ENCODE results near the gene SEMA7A. TPM values are rescaled to one million over a fixed set of nuclear protein-coding genes. Genes with fewer than 3 reads are reported as not detected.

SEMA7A gene
- total and polyA plus RNA-seq, 4 experiments from 2014 or later = 0.10 to 1.9 (median 1.2) TPM; not detected in 1

DNA sequence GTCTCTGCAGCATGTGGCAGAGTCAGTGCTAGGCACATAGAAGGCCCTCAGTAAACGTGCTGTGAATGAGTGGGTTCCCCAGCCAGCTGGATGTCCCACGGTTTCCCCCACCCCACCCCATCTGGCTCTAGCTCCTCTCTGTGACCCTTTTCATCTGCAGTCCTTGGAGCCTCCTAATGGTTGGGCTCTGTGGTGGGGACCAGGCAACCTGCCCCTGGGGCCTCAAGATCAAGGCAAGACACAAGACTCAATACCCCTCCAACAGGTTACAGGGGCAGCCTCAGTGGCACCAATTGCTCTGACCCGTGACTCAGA, 49.2 kb downstream of the SEMA7A start:
- peaks cover 23% of the 10 kb centered on the region for H3K4me1 ChIP-seq (ENCODE audit: insufficient read depth, low read length)
- H3K4me3 Mint-ChIP-seq = no peak overlapping the region
- peaks cover 9 to 19% (median 14%) of the 10 kb centered on the region in 4 donors for H3K4me1 Mint-ChIP-seq

GRCh38 chr15:74383695-74384565, 49.8 kb downstream of the SEMA7A start:
- Histone ChIP-seq H3K4me1 (ENCODE audit: insufficient read depth, low read length) (peaks cover 27% of the 10 kb centered on the region), H3K4me3 (ENCODE audit: low read length in 2 of 2) (no peak overlapping the region), H3K36me3 (ENCODE audit: insufficient read depth, low read length) (no peaks in the 10 kb centered on the region), H3K27me3 (ENCODE audit: insufficient read depth, low read length) (no peaks in the 10 kb centered on the region), H3K27ac (ENCODE audit: low read depth, low read length) (no peak overlapping the region), H3K9me3 (ENCODE audit: control insufficient read depth in 1 of 2, low read length in 2 of 2) (no peaks in the 10 kb centered on the region)
- H3K4me1 Mint-ChIP-seq = peaks cover 9 to 23% (median 15%) of the 10 kb centered on the region in 4 donors
- H3K4me3 Mint-ChIP-seq = peak overlapping the region in 2 of 8 donors; percentile 2 to 54
- no peaks in the 10 kb centered on the region for H3K9me3 Mint-ChIP-seq
- DNase-seq = peak in 1 of 5 donors; percentile 64
- H3K27me3 Mint-ChIP-seq = no peaks in the 10 kb centered on the region
- ChIA-PET CTCF (ENCODE audit: partially characterized antibody) (interaction anchor here (1.4 to 21.8 kb wide), 8 partner anchors 9 to 386 kb away, joined by 4 to 550 read pairs (median 8); partner anchors contain the start of genes SEMA7A and UBL7), POLR2A (ENCODE audit: partially characterized antibody) (interaction anchor here (0.7 to 2.3 kb wide), 4 partner anchors 8 to 77 kb away, joined by 3 to 10 read pairs (median 6); partner anchors contain the start of gene UBL7)
- intact Hi-C loops (cut with micrococcal nuclease) = no loop called here
- H3K27ac Mint-ChIP-seq = peak overlapping the region; percentile 15 to 91 (median 53)
- H3K36me3 Mint-ChIP-seq = no peaks in the 10 kb centered on the region

More for the DNA sequence above, 49.2 kb downstream of the SEMA7A start:
- CTCF ChIA-PET (ENCODE audit: partially characterized antibody) = interaction anchor here (1.0 to 21.8 kb wide), 7 partner anchors 9 to 385 kb away, joined by 3 to 550 read pairs (median 8); partner anchors contain the start of genes SEMA7A and UBL7
- Histone ChIP-seq H3K36me3 (ENCODE audit: insufficient read depth, low read length) (no peaks in the 10 kb centered on the region), H3K27ac (ENCODE audit: low read depth, low read length) (no peak overlapping the region), H3K4me3 (ENCODE audit: low read length in 2 of 2) (no peak overlapping the region), H3K9me3 (ENCODE audit: control insufficient read depth in 1 of 2, low read length in 2 of 2) (no peaks in the 10 kb centered on the region), H3K27me3 (ENCODE audit: insufficient read depth, low read length) (no peaks in the 10 kb centered on the region)
- intact Hi-C loops (cut with micrococcal nuclease) = no loop called here
- POLR2A ChIA-PET (ENCODE audit: partially characterized antibody) = interaction anchor here (0.7 to 2.3 kb wide), 4 partner anchors 9 to 77 kb away, joined by 3 to 10 read pairs (median 6); partner anchors contain the start of gene UBL7
- Mint-ChIP-seq H3K9me3 (no peaks in the 10 kb centered on the region), H3K27me3 (no peaks in the 10 kb centered on the region), H3K36me3 (no peaks in the 10 kb centered on the region), H3K27ac (peak overlapping the region in 2 of 7 donors; percentile 87 to 89)
- no peak for DNase-seq

DNA sequence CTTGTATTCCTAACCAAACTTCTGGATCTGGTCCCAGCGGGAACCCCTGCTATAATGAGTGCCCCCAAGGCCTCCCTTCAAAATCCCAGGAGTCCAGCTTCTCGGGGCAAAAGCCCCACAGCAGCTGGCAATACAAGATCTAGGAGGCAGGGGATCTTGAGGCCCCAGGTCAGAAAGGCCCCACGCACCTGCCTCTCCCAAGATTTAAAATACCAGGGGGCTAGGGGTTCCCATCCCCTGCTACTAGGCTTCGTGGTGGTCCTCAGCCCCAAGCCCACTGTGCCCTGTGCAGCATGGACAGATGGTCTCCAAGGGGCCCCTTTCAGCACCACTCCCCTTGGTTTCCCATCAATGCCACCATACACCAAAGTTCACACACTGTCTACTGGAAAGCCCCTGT, 50.5 kb downstream of the SEMA7A start:
- Mint-ChIP-seq H3K4me3 (no peak overlapping the region), H3K36me3 (no peaks in the 10 kb centered on the region), H3K4me1 (peaks cover 9 to 26% (median 18%) of the 10 kb centered on the region in 4 donors), H3K9me3 (no peaks in the 10 kb centered on the region), H3K27me3 (no peaks in the 10 kb centered on the region), H3K27ac (peak overlapping the region in 4 of 7 donors; percentile 35 to 91 (median 71))
- Histone ChIP-seq H3K36me3 (ENCODE audit: insufficient read depth, low read length) (no peaks in the 10 kb centered on the region), H3K9me3 (ENCODE audit: control insufficient read depth in 1 of 2, low read length in 2 of 2) (no peaks in the 10 kb centered on the region), H3K4me1 (ENCODE audit: insufficient read depth, low read length) (peaks cover 33% of the 10 kb centered on the region), H3K27me3 (ENCODE audit: insufficient read depth, low read length) (no peaks in the 10 kb centered on the region), H3K27ac (ENCODE audit: low read depth, low read length) (no peak overlapping the region), H3K4me3 (ENCODE audit: low read length in 2 of 2) (no peak overlapping the region)
- DNase-seq = no peak
- CTCF ChIA-PET (ENCODE audit: partially characterized antibody) = interaction anchor here (0.7 to 21.8 kb wide), 10 partner anchors 11 to 107 kb away, joined by 3 to 550 read pairs (median 6); partner anchors contain the start of genes SEMA7A and UBL7
- POLR2A ChIA-PET (ENCODE audit: partially characterized antibody) = interaction anchor here (1.5 to 2.3 kb wide), 2 partner anchors 16 to 78 kb away, joined by 7 to 10 read pairs; partner anchors contain the start of gene UBL7
- intact Hi-C loops (cut with micrococcal nuclease) = no loop called here

DNA sequence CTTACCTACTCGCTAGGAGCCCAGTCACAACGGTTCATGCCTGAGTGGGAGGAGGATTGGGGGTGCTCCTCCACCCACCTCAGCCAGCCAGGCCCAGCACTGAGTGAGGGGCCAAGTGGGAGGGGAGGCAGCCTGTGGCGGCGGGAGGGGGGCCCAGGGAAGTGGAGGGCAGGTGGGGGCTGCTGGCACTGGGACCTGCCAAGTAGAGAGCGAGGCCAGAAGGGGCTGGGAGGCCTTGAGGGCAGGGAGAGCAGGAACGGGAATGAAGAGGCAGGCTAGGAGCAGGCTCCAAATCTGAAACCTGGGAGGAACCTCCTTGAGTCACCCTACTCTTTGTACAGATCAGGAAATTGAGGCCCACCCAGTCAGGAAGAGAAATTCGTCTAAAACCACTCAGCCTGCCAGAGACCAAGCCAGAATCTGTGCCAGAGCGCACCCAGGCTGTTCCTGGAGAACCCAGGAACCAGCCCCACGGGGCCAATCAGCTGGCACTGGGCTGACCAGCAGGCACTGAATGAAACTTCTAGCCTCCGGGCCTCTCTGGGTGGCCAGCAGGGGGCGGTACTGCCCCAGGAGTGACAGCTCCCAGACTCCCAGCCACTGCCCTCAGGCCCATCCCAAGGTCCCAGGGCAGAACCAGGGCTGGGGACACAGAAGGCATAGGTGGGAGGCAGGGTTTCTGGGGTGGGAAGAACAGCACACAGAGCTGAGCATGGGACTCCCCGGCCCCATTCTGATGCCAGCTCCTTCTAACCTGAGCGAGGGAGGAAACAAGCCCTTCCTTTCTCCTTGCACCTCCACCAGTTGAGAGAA, 51.5 kb downstream of the SEMA7A start:
- DNase-seq = peak in 4 of 5 donors; percentile 63 to 72 (median 68)
- Mint-ChIP-seq H3K36me3 (no peaks in the 10 kb centered on the region), H3K4me1 (peaks cover 9 to 26% (median 18%) of the 10 kb centered on the region in 4 donors), H3K27ac (no peak overlapping the region), H3K4me3 (no peak overlapping the region), H3K27me3 (no peaks in the 10 kb centered on the region), H3K9me3 (no peaks in the 10 kb centered on the region)
- ChIA-PET POLR2A (ENCODE audit: partially characterized antibody) (interaction anchor here (0.8 to 1.2 kb wide), 5 partner anchors 8 to 79 kb away, joined by 3 to 6 read pairs (median 5); partner anchors contain the start of genes SEMA7A and UBL7), CTCF (ENCODE audit: partially characterized antibody) (interaction anchor here (0.6 to 21.8 kb wide), 22 partner anchors 9 to 386 kb away, joined by 3 to 550 read pairs (median 3); partner anchors contain the start of genes CLK3, SEMA7A and UBL7)
- Histone ChIP-seq H3K9me3 (ENCODE audit: control insufficient read depth in 1 of 2, low read length in 2 of 2) (no peaks in the 10 kb centered on the region), H3K27me3 (ENCODE audit: insufficient read depth, low read length) (no peaks in the 10 kb centered on the region), H3K36me3 (ENCODE audit: insufficient read depth, low read length) (no peaks in the 10 kb centered on the region), H3K4me3 (ENCODE audit: low read length in 2 of 2) (no peak overlapping the region), H3K27ac (ENCODE audit: low read depth, low read length) (no peak overlapping the region), H3K4me1 (ENCODE audit: insufficient read depth, low read length) (peaks cover 33% of the 10 kb centered on the region)
- intact Hi-C loops (cut with micrococcal nuclease) = loop anchor here (1.0 kb wide), 3 partner anchors 52 to 108 kb away; no protein-coding TSS in a partner anchor

GRCh38 chr15:74381481-74381880, 52.3 kb downstream of the SEMA7A start:
- H3K4me1 ChIP-seq (ENCODE audit: insufficient read depth, low read length) = peaks cover 33% of the 10 kb centered on the region
- ChIA-PET POLR2A (ENCODE audit: partially characterized antibody) (no interaction called here), CTCF (ENCODE audit: partially characterized antibody) (interaction anchor here (0.6 to 21.8 kb wide), 6 partner anchors 42 to 216 kb away, joined by 3 to 550 read pairs (median 4); partner anchors contain the start of gene SEMA7A)
- no peaks in the 10 kb centered on the region for H3K27me3 ChIP-seq (ENCODE audit: insufficient read depth, low read length)
- no peak for DNase-seq
- peak overlapping the region in 1 of 7 donors; percentile 15 for H3K27ac Mint-ChIP-seq
- no peaks in the 10 kb centered on the region for H3K27me3 Mint-ChIP-seq
- intact Hi-C loops (cut with micrococcal nuclease) = no loop called here
- H3K36me3 ChIP-seq (ENCODE audit: insufficient read depth, low read length) = no peaks in the 10 kb centered on the region
- no peaks in the 10 kb centered on the region for H3K9me3 ChIP-seq (ENCODE audit: control insufficient read depth in 1 of 2, low read length in 2 of 2)
- H3K4me1 Mint-ChIP-seq = peaks cover 9 to 26% (median 18%) of the 10 kb centered on the region in 4 donors
- H3K36me3 Mint-ChIP-seq = no peaks in the 10 kb centered on the region
- no peak overlapping the region for H3K27ac ChIP-seq (ENCODE audit: low read depth, low read length)
- no peaks in the 10 kb centered on the region for H3K9me3 Mint-ChIP-seq
- no peak overlapping the region for H3K4me3 Mint-ChIP-seq
- no peak overlapping the region for H3K4me3 ChIP-seq (ENCODE audit: low read length in 2 of 2)

DNA sequence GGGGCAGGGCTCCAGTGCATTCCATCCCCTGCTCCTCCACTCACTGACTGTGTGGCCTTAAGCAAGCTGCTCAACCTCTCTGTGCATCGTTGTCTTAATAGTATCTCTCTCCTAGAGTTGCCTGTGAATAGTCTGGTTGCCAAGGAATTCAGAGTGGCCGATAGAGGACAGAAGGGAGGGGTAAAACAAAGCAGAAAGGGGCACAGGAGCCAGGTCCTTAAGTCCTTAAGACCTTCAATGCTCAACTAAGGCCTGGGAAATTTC, 52.6 kb downstream of the SEMA7A start:
- H3K27ac Mint-ChIP-seq = no peak overlapping the region
- H3K4me3 Mint-ChIP-seq = no peak overlapping the region
- intact Hi-C loops (cut with micrococcal nuclease) = no loop called here
- Histone ChIP-seq H3K4me3 (ENCODE audit: low read length in 2 of 2) (no peak overlapping the region), H3K36me3 (ENCODE audit: insufficient read depth, low read length) (no peaks in the 10 kb centered on the region), H3K4me1 (ENCODE audit: insufficient read depth, low read length) (peaks cover 33% of the 10 kb centered on the region), H3K9me3 (ENCODE audit: control insufficient read depth in 1 of 2, low read length in 2 of 2) (no peaks in the 10 kb centered on the region), H3K27me3 (ENCODE audit: insufficient read depth, low read length) (no peaks in the 10 kb centered on the region), H3K27ac (ENCODE audit: low read depth, low read length) (no peak overlapping the region)
- H3K9me3 Mint-ChIP-seq = no peaks in the 10 kb centered on the region
- POLR2A ChIA-PET (ENCODE audit: partially characterized antibody) = no interaction called here
- no peak for DNase-seq
- CTCF ChIA-PET (ENCODE audit: partially characterized antibody) = interaction anchor here (0.6 to 21.8 kb wide), 3 partner anchors 42 to 109 kb away, joined by 3 to 550 read pairs (median 17); partner anchors contain the start of gene SEMA7A
- no peaks in the 10 kb centered on the region for H3K27me3 Mint-ChIP-seq
- no peaks in the 10 kb centered on the region for H3K36me3 Mint-ChIP-seq
- peaks cover 9 to 26% (median 18%) of the 10 kb centered on the region in 4 donors for H3K4me1 Mint-ChIP-seq
